OCI-LY3 (cell line): ENCODE results near the gene MGME1.

Source experiments
- CTCF ChIP-seq: fragments of 200-600, 300-600 bp; sonication (generic); IDR thresholded peaks from 2 replicates; pipeline ENCODE4 v1.5.1; 2014; ENCODE audit warnings: antibody characterized with exemption, low read length, low read depth
- EZH2phosphoT487 ChIP-seq: fragments of 200-600 bp; shearing (Covaris generic); IDR thresholded peaks from 2 replicates; pipeline ENCODE4 v1.6.1; 2018; ENCODE audit warnings: antibody characterized with exemption, mixed run types, low read depth

- TF ChIP-seq EZH2phosphoT487 (no peak), CTCF (no peak)
Measured at GRCh38 chr20:18009116-18009515, 40.3 kb downstream of the MGME1 start.
